ENCODE measurements around the gene ADIPOR2.

Gene ADIPOR2

DNA sequence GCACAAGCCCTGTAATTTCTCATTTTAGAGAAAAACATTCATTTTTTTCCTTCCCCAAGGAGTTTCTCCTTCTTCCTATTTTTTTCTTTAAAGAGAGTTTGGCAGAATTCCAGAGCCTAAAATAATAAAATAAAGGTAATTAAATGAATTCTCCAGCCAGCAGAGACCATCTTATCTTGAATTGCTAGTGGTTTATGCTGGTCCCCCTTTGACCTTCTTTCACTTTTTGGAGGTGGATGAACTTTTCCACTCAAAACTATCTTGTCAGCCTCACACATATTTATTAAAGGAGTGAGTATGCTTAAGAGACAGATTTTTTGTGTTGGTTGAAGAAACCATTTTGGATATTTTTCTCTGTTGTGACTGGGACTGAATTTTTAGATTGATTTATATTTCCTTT lies 47.6 kb downstream of the ADIPOR2 start:
- no peak for DNase-seq

DNA sequence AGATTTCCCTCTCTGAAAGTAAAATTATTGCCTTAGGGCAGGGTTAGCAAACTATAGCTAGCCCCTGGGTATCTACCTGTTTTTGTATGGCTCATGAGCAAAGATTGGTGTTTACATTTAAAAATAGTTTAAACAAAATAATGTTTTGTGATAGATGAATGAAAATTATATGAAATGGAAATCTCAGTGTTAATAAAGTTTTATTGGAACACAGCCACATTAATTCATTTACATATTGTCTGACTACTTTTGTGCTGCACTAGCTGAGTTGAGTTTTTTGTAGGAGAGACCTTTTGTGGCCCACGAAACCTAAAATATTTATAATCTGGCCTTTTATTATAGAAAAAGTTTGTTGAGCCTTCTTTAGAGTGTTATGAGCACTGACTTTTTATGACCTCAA lies 48.5 kb downstream of the ADIPOR2 start:
- no peak for DNase-seq

- no peak for DNase-seq
Measured at GRCh38 chr12:1740161-1740948, 49.5 kb downstream of the ADIPOR2 start.

DNA sequence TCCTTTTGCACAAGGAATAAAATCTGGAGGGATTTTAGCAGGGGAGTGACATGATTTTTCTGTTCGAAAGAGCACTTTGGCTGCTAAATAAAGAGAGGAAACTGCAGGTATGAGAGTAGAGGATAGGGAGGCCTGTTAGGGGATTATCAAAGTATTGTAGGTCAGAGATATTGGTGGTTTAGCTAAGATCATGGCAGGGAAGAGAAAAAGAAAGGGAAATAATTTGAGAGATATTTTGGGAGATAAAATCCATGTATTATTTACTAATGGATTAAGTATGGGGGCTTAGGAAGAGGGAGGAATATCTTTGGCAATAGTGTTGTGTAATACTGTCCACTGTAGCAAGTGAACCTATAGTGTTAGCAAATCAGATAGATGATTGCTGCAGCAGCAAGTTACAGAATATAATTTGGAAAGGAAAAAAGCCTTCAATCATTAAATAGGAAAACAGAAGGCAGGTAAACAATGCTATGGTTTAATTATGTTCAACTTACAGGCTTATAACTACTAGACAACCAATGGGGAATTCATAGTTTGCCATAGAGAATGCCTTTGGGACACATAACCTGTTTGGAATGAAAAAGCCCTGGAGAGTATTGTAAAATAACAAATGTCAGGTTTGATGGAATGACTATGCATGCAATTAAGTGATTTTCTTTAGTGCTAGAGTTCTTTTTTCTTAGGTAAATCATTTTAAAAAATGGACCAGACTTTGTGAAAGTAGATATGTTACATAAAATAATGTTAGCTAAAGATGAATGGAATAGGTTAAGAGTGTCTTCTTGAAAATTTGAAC lies 50.5 kb downstream of the ADIPOR2 start:
- DNase-seq = no peak

GRCh38 chr12:1744932-1745331 lies 54.1 kb downstream of the ADIPOR2 start:
- DNase-seq = no peak

GRCh38 chr12:1747609-1748008 lies 56.7 kb downstream of the ADIPOR2 start:
- no peak for DNase-seq

GRCh38 chr12:1749019-1749418 lies 58.1 kb downstream of the ADIPOR2 start:
- DNase-seq = no peak

GRCh38 chr12:1750300-1750699 lies 59.4 kb downstream of the ADIPOR2 start:
- DNase-seq = no peak

DNA sequence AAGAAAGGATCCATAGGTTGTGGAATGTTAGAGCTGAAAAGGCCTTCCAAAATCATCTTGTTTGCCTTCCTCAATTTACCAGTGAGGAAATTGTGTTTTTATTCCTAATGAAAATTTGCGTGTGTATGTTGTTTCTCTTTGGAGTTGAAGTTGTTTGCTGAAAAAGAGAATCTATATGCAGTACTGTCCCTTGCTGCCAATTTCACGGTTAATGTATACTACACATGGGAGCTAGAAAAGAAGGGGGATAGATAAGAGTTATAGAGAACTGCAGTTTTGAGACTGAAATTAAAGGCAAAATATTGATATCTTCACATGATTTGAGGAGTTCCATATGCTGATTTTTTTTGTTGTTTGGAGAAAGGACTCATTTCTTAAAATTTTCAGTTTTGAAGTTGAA lies 67.5 kb downstream of the ADIPOR2 start:
- DNase-seq = no peak

- no peak for DNase-seq
Measured at GRCh38 chr12:1758887-1759286, 68.0 kb downstream of the ADIPOR2 start.

DNA sequence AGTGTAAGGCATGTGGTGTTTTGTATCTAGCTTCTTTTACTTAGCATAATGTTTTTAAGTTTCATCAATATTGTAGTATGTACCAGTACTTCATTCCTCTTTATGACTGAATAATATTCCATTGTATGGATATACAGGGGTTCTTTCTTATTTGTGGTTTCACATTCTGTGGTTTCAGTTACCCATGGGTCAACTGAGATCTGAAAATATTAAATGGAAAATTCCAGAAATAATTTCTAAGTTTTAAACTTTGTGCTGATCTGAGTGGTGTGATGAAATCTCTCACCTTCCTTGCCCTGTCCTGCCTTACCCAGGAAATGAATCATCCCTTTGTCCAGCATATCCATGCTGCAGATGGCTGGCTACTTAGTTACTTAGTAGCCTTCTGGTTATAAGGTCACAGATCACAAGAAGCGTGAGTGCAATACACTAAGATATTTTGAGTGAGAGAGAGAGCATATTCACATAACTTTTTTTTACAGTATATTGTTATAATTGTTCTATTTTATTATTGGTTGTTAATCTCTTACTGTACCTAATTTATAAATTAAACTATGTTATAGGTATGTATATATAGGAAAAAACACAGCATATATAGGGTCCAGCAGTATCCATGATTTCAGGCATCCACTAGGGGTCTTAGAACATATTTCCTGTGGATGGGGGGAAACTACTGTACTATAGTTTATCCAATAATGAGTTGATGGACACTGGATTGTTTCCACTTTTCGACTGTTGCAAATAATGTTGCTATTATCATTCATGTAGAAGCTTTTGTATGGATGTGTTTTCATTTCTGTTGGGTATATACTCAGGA lies 69.9 kb downstream of the ADIPOR2 start:
- no peak for DNase-seq

- no peak for DNase-seq
Measured at GRCh38 chr12:1761857-1762256, 71.0 kb downstream of the ADIPOR2 start.

DNA sequence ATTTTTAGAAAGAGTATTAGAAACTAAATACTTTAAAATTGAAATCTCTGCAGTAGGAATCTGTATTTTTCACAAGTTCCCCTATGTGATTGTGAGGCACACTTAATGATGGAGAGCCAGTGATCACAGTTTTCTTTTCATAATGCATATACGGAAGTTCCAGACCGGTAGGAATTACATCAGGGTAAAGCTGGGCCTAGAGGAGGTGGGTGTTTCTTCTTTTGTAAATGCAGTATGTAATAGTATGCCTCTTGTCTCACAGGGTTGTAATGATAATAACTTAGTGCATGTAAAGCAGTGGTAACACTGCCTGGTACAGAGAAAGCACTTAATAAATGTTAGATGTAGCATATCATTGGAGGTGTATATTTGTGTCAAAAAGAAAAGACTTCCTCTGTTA lies 72.3 kb downstream of the ADIPOR2 start:
- DNase-seq = no peak

DNA sequence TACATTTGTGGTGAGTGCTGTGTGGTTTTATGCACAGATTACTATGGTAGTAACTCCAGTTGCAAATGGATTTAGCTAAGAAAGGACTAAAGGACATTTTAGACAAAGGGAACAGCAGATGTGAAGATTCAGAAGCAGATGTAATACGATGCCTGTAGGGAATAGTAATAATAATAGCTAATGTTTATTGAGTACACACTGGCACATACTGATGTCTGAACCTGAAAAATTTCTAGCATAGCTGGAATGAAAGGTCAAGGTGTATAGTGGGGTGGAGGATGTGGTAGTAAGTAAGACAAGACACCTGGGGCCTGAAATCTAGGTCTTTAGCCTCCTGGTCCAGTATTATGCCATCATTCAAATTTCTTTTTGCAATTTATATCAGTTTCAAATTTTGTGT lies 75.2 kb downstream of the ADIPOR2 start:
- DNase-seq = no peak

- no peak for DNase-seq
Measured at GRCh38 chr12:1767407-1768090, 76.7 kb downstream of the ADIPOR2 start.

- no peak for DNase-seq
Measured at GRCh38 chr12:1768615-1769014, 77.7 kb downstream of the ADIPOR2 start.

- DNase-seq = no peak
Measured at GRCh38 chr12:1769809-1770494, 79.1 kb downstream of the ADIPOR2 start.

DNA sequence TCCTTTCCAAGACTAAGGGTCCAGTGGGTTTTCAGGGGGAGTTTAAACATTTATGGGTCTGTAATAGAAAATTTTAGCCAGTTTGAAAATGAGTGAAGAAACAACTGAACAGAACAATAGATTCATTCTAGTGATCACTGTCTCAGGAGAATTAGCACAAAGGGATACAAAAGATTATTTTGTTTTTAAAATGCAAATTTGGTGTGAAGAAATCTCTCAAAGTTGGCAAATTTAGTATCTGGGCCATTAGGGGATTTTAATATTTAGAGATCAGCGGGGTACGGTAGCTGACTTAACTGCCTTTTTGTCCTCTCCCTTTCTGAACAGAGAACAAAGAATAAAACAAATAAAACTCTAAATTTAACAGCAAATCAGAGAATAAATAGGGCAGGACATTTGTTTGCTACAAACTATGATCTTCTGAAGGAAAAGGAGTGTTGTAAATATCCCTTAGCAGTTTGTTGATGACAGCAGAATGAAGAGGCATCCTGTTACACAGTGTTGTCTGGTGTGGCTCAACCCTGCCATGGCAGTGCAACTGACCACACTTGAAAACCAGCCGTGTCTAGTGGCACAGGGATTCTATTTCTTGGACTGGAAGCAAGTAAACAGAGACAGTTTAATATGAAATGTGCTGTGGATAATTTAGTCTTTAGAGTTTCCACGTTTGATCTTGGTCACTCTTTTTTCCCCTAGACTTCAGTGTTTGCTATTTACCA lies 83.2 kb downstream of the ADIPOR2 start:
- DNase-seq = no peak

DNA sequence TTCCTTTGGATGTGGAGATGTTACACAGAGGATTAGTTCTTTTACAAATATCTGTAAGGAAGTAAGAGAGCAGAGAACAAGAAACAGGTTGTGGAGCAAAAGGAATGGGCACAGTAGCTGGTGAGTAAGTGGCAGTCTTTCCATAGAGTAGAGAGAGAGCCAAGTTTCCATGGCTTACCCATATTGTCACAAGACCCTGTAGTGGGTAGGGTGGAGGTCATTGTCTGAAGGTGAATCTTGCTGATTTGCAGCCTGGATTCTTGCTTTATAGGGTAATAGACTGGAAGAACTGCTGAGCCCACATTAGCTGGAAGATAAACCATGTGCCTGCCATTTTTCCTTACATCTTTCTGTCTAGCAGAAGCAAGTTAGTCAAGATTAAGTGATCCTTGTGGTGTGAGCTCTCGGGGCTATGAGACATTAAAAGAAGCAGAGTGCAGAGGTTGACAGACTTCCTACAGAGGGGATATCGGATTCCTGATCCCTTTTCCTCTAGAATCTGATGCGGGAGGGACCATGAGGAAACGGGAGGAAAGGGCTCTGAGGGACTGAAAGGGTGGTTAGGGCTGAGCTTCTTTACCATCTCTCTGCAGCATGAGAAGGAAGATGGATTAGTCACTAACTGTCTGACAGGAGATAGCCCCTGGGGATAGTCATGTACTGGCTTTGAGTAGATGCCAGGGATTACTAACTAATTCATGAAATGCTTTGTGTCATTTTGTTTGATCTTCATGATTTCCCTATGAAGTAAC lies 85.5 kb downstream of the ADIPOR2 start:
- no peak for DNase-seq

GRCh38 chr12:1777798-1778197 lies 86.9 kb downstream of the ADIPOR2 start:
- DNase-seq = no peak

DNA sequence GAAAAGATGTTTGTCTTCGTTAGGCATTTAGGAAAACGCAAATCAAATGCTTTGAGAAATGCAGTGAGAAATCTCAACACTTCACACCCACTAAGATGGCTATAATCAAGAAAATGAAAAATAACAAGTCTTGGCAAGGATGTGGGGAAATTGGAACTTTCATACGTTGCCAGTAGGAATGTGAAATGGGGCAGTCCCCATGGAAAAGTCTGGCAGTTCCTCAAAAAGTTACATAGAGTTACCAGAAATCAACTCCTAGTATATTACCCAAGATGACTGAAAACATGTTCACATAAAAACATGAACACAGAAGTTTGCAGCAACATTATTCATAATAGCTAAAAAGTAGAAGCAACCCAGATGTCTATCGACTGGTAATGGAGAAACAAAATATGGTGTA lies 88.0 kb downstream of the ADIPOR2 start:
- DNase-seq = no peak
